ENCODE measurements around the gene LRRC26.

- no peak for TF ChIP-seq NFRKB (IDR thresholded peaks at IDR 0.05)
- TF ChIP-seq FOXM1 (IDR thresholded peaks at IDR 0.05; ENCODE audit: borderline replicate concordance): no peak
- no peak for TF ChIP-seq TARDBP (IDR thresholded peaks at IDR 0.05)
- no peak for TF ChIP-seq ELF4 (IDR thresholded peaks at IDR 0.05)
- TF ChIP-seq PKNOX1 (IDR thresholded peaks at IDR 0.05): no peak
- no peak for TF ChIP-seq BHLHE40 (IDR thresholded peaks at IDR 0.05; ENCODE audit: borderline replicate concordance)
- no peak for TF ChIP-seq FOXK2 (IDR thresholded peaks at IDR 0.05)
- no peak for TF ChIP-seq SUZ12 (IDR thresholded peaks at IDR 0.05)
- no peak for TF ChIP-seq SP1 (IDR thresholded peaks at IDR 0.05)
- TF ChIP-seq L3MBTL2 (conservative IDR thresholded peaks at IDR 0.05): no peak
- no peak for TF ChIP-seq FOXA1 (IDR thresholded peaks at IDR 0.05)
Observed at GRCh38 chr9:137147091-137147792, 22.6 kb downstream of the LRRC26 start.
